ENCODE results near the gene IFIT1B.
"Not testable (repeated sequence)": the region's sequence is repeated elsewhere in the genome, so short reads cannot be mapped to it uniquely, and the experiment has no call there.

The IFIT1B gene

DNA sequence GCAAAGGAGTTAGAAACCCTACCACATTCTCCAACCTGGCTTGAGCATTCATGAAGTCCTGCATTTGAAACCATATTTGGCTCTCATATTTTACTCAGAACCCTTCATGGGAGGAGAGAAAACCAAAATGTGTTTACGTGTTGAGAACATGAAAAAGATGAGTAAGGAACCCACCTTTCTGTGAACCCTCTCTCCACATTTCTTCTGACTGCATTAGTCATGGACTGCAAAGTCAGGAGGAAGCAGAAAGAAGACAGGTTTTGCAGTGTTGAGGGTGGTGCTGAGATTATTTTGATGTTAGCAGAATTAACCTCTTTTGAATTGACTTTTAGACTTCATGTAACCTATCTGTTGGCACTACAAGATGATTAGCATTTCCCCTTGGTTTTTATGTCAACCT is 4.9 kb downstream of the IFIT1B start:
- no peak for DNase-seq (ENCODE audit: low read depth)

DNA sequence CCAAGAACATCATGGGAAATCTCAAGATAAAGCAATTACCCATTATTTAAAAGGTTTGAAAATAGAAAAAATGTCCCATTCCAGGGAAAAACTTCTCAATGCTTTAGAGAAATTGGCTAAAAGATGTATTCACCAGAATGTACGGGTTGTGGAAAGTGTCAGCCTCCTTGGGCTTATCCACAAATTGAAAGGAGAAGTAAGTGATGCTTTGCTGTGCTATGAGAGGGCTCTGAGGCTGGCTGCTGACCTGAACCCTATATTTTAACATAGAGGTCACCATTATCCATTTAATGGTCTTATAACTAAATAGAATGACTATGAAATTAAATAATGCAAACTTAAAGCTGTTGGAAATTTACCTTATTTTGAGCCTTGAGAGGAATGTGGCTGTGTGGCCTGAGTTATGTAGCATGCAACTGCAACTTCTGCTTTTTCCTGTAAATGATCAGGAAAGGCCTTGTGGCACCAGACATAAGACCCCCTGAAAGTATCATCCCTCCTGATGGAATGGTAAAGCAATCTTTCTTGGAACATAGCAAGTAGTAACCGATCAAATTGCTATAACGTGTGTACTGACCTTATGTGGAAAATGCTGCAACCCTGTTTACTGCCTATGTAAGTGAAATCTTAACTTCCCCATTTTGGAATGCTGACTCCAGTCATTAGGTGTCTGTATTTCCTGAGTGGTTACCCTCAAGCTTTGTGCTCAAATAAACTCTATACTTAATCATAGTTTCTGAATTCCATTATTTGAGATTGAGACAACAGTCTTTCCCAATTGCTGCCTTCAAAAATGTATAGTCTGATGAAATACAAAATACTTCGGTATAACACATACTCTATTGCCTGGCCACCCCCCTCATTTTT is 6.9 kb downstream of the IFIT1B start:
- no peak for DNase-seq (ENCODE audit: low read depth)

DNA sequence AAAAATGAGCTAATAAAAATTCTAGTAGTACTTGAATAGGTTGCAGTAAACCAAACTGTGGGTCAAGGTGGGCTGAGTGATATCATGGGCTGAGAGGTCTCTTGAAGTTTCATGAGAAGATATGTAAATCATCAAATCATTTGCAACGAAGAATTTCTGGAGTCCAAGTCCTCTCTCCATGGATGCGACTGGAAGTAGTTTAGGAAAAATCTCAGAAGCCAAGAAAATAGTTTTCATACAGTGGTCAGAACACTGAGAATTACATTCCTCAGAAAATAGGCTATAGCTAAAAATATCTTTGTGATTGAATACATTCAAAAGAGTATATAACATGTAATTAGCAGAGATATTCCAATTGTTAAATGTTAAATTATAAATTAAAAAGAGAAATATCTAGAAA is 10.9 kb downstream of the IFIT1B start:
- no peak for DNase-seq (ENCODE audit: low read depth)

DNA sequence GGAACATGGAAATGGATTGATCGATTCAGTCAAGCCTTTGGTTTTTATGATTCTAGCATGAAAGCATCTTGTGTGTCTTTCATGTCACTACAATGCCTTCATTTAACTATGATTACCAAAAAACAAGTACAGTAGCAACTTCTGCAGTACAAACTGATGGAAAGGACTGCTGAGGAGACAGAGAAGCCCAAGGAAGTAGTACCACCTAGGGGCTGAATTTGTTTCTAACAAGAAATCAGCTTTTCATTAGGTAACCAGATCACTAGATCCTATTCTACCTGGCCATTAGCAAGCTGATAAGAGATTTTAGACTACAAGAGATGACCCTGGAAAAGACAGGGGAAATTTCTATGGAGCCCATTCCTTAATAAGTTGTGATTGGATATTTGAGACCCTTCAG is 11.4 kb downstream of the IFIT1B start:
- no peak for DNase-seq (ENCODE audit: low read depth)

DNA sequence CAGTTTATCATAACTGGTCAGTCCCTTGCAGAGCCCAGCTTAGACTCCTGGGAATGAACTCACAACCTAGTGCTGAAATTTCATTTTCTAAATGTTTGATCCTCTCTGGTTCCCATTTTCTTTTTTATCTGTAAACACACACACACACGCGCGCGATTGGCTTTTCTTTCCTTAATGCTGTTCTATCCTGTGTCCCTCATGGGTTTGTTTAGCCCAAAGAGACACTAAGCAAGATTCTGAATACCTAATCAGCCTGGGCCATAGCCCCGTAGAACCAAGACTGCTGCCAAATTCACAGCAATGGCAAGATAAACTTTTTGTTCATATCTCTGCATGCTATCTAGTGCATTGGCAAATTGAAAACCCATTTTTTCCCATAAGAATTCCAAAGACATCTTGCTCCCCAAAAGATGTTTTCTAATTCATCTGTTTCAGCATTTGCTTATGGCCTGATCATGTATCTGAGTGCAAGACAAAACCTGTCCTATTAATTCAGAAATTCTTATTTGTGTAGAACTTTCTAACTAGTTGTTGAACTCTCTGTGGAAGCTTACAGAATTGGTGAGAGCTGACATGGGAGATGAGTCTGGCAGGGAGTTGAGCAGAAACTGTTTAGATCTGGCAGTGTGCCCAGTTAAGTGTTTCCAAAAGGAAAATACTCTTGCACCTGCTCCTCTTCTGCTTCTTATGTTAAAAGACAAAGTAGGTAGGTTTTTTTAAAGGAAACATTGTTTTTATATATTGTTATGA is 12.8 kb downstream of the IFIT1B start:
- DNase-seq (ENCODE audit: low read depth), result no peak

DNA sequence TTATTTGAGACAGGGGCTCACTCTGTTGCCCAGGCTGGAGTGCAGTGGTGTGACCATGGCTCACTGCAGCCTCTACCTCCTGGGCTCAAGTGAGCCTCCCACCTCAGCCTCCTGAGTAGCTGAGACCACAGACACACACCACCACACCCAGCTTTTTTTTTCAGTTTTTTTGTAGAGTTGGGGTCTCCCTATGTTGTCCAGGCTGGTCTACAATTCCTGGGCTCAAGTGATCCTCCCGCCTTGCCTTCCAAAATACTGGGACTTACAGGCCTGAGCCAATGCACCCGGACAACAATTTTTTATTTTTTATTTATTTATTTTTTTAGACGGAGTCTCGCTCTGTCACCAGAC is 13.3 kb downstream of the IFIT1B start:
- DNase-seq (ENCODE audit: low read depth), result not testable (repeated sequence)

DNA sequence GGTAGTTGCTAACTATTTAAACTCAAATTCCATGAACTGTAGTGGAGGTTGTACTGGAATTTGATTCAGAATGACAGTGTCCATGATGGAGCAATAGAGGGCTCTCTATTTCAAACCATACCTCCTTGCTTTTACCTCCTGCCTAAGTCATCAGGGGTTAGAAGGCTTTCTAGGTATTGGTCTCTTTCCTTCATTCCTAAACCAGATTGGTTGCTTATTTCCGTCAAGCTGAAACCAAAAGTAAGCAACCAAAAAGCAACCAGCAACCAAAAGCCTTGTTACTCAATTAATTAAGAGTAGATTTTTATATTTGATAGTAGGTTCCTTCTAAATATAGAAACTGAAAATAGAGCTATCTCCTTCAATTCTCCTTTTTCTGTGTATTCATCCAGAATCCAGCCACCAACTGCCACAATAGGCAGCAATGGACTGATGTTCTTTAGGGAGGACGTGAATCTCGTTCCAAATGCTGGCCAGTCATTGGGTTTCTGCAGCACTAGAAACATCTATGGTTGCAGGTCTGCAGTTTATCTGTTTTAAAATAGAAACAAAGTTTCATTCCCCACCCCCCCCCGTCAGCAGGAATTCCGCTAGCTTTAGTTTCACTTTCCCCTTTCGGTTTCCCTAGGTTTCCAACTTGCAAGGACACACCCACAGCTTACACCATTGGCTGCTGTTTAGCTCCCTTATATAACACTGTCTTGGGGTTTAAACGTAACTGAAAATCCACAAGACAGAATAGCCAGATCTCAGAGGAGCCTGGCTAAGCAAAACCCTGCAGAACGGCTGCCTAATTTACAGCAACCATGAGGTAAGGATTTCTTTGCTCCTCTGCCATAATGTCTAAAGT is 14.3 kb downstream of the IFIT1B start, which contains the start of gene IFIT1:
TSS of gene IFIT1 (plus strand) at position 717 of the 850 bp plus-strand sequence. CDS start at position 807, 90 bp downstream.
- DNase-seq (ENCODE audit: low read depth), result peak; percentile 6

DNA sequence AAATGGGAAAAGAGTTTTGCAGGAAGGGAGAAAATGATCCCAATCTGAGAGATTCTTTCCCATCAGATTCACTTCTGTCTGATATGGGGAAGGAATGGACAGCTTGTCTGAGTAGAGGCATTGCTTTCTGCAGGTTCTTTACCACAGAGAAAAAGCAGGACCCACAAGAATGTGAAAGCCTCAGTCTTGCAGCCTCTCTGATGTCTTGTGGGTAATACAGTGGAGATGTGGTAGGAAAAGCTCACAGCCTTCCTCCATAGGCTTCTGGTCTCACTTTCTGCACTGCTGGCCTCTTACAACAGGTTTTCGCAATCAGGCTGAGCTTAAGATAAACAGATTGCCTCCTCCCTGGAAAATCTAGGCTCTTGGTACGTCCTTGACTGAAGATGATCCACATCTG is 15.1 kb downstream of the IFIT1B start:
- no peak for DNase-seq (ENCODE audit: low read depth)

DNA sequence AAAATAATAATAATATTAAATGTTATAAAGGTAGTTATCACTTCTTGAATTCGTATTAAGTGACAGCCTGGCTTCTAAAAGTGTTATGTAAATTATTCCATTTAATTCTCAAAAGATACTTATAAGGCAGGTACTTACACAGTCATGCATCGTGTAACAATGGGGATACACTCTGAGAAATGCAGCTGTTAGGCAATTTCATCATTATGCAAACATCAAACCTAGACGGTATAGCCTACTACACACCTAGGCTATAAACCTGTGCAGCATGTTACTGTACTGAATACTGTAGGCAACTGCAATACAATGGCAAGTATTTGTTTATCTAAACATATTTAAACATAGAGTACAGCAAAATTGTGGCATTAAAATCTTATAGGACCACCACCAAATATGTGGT is 16.0 kb downstream of the IFIT1B start:
- no peak for DNase-seq (ENCODE audit: low read depth)

DNA sequence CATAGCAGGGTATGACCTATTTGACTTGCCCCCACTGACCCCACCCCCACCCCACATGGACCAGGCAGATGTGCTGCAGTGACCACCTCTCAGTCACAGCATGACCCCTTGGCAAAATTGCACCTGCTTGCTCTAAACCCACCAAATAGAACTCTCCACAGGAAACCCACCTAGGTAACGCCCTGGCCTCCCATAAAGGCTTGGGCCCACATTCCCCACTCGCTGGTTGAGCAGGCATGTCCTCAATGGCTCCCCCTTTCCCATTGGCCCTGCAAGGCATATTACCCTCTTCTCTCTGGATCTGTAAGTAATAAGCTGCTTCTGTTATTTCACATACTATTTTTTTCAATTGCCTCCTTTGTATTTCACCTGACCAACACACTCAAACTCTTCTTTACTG is 17.3 kb downstream of the IFIT1B start:
- DNase-seq (ENCODE audit: low read depth), result no peak

DNA sequence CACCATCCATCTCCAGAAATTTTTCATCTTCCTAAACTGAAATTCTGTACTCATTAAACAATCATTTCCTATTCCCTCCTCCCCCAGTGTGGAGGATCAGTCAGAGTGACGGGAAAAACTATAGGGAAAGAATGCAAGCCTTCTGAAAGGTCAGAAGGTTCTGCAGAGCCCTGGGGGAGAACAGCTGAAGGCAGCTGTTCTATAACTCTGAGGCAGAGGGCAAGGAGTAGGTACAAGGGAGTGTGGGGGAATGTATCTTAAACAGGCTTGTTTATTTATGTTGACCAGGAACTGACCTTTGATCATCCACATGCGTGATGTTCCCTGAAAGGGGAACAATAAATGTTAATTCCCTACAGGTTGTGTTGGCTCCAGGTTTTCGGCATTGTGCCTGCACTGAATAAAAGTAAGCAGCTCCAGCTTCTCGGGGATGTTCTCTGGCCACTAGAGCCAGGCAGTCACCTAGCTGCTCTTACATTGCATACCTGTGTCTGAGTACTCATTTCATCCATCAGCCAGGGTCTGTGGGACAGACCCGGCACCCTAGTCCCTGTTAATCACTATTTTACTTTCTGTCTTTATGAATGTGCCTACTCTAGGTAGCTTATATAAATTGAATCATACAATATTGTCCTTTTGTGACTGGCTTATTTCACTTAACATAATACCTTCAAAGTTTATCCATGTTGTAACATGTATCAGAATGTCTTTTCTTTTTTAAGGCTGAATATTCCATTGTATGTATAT is 20.3 kb downstream of the IFIT1B start:
- no peak for DNase-seq (ENCODE audit: low read depth)

DNA sequence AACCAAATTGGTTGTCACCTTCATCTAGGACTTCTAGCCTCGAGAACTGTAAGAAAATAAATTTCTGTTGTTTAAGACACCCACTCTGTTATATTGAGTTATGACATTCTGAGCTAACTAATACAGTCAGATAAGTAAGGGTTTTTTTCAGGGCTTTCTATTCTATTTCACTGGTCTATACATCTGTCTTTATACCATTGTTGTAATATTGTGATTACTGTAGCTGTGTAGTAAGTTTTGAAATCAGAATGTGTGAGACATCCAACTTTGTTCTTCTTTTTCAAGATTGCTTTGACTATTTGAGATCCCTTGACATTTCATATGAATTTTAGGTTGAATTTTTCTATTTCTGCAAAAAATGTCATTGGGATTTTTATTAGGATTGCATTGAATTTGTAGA is 22.1 kb downstream of the IFIT1B start:
- DNase-seq (ENCODE audit: low read depth), result no peak

DNA sequence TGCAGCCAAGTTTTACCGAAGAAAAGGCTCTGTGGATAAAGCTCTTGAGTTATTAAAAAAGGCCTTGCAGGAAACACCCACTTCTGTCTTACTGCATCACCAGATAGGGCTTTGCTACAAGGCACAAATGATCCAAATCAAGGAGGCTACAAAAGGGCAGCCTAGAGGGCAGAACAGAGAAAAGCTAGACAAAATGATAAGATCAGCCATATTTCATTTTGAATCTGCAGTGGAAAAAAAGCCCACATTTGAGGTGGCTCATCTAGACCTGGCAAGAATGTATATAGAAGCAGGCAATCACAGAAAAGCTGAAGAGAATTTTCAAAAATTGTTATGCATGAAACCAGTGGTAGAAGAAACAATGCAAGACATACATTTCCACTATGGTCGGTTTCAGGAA is 25.2 kb downstream of the IFIT1B start:
- DNase-seq (ENCODE audit: low read depth), result no peak

DNA sequence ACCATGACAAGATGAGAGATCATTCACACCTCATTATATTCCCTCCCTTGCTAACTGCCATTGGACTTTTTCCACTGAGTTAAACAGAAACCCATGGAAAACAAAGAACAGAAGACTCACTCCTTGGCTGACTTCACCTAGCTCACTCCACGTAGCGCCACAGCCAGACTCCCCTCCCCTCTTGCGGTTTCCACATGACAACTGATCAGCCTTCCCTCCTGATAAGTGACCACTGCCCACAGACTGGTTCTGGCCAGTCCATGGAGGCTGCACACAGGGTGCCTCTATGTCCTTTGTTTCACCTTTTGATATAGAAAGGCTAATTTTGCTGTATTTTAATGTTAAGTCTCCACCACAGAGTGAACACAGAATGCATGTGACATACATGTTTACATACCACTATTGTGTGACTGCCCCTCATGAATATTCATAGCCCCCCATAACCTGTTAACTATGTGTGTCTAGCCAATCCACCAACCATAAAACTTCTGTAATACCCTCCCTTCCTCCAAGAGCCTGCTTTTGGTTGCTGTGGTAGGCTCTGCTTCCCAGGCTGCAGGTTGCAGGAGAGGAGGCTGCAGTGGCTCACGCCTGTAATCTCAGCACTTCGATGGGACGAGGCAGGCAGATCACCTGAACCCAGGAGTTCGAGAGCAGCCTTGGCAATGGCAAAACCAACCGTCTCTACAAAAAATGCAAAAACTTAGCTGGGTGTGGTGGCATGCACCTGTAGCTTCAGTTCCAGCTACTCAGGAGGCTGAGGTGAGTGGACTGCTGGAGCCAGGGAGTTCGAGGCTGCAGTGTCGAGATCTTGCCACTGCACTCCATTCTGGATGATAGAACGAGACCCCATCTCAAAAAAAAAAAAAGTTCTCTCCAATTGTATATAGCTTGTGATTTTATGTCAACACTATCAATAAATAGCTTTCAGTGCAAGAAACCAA is 26.5 kb downstream of the IFIT1B start:
- no peak for DNase-seq (ENCODE audit: low read depth)

DNA sequence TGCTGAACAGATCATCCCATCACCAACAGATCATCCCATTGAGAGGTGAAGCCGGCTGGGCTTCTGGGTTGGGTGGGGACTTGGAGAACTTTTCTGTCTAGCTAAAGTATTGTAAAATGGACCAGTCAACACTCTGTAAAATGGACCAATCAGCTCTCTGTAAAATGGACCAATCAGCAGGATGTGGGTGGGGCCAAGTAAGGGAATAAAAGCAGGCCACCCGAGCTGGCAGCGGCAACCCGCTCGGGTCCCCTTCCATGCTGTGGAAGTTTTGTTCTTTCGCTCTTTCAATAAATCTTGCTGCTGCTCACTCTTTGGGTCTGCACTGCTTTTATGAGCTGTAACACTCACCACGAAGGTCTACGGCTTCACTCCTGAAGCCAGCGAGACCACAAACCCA is 28.3 kb downstream of the IFIT1B start:
- DNase-seq (ENCODE audit: low read depth), result not testable (repeated sequence)

DNA sequence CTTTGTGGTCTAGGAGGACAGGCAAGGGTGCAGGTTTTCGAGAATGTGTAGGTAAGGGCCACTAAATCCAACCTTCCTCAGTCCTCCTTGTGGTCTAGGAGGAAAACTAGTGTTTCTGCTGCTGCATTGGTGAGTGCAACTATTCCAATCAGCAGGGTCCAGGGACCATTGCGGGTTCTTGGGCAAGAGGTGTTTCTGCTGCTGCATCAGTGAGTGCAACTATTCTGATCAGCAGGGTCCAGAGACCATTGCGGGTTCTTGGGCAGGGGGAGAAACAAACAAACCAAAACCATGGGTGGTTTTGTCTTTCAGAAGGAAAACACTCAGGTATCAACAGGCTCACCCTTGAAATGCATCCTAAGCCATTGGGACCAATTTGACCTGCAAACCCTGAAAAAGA is 29.9 kb downstream of the IFIT1B start:
- DNase-seq (ENCODE audit: low read depth), result not testable (repeated sequence)

DNA sequence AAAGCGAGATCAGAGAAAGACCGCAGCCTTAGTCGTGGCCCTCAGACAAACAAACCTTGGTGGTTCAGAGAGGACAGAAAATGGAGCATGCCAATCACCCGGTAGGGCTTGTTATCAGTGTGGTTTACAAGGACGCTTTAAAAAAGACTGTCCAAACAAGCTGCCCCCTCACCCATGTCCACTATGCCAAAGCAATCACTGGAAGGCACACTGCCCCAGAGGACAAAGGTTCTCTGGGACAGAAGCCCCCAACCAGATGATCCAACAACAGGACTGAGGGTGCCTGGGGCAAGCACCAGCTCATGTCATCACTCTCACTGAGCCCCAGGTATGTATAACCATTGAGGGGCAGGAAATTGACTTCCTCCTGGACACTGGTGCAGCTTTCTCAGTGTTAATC is 31.4 kb downstream of the IFIT1B start:
- DNase-seq (ENCODE audit: low read depth), result not testable (repeated sequence)

DNA sequence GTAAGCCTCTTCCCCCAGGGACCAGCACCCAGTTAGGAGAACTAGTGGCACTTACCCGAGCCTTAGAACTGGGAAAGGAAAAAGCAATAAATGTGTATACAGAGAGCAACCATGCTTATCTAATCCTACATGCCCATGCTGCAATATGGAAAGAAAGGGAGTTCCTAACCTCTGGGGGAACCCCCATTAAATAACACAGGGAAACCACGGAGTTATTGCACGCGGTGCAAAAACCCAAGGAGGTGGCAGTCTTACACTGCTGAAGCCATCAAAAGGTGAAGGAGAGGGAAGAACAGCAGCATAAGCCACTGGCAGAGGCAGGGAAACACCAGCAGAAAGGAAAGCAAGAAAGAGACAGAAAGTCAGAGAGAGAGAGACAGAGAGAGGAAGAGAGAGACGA is 32.7 kb downstream of the IFIT1B start:
- DNase-seq (ENCODE audit: low read depth), result not testable (repeated sequence)

DNA sequence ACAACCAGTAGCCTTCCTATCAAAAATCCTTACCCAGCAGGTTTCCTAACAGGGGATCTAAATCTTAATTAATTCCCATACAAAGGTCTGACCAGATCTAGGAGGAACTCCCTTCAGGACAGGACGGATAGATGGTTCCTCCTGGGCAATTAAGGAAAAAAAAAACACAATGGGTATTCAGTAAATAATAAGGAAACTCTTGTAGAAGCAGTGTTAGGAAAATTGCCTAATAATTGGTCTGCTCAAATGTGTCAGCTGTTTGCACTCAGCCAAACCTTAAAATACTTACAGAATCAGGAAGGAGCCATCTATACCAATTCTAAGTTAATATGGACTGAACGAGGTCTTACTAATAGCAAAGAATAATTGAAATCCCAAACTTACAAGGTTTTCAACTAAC is 33.3 kb downstream of the IFIT1B start:
- DNase-seq (ENCODE audit: low read depth), result not testable (repeated sequence)

DNA sequence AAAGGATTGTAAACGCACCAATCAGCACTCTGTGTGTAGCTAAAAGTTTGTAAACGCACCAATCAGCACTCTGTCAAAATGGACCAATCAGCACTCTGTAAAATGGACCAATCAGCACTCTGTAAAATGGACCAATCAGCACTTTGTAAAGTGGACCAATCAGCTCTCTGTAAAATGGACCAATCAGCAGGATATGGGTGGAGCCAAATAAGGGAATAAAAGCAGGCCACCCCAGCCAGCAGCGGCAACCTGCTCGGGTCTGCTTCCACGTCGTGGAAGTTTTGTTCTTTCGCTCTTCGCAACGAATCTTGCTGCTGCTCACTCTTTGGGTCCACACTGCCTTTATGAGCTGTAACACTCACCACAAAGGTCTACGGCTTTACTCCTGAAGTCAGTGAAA is 34.4 kb downstream of the IFIT1B start:
- not testable (repeated sequence) for DNase-seq (ENCODE audit: low read depth)
